GM12875 (cell line): ENCODE results near the gene VHLL.
A peak's percentile ranks its signal among the peaks of the same experiment; 100 is the strongest.

Experiments used
- H3K4me3 ChIP-seq: one replicate; pipeline ENCODE4 v1.5.1; 2011; ENCODE audit warnings: low read depth, low read length, control low read depth
- CTCF ChIP-seq: IDR thresholded peaks from 2 replicates; pipeline ENCODE4 v1.5.1; 2011; ENCODE audit warnings: low read depth, mild to moderate bottlenecking, control low read depth, inconsistent platforms, low read length, moderate library complexity, borderline replicate concordance; ENCODE audit not compliant: insufficient read depth

Gene VHLL

GRCh38 chr1:156282479-156283222, 16.5 kb downstream of the VHLL start, which contains the start of gene SMG5:
Gene SMG5 (minus strand): TSS chr1:156282825. CDS start chr1:156282680, 145 bp downstream.
- TF ChIP-seq CTCF: no peak
- H3K4me3 ChIP-seq: peak within 1 kb of the TSS; percentile 91

- H3K4me3 ChIP-seq: peak overlapping the region; percentile 91
- no peak for TF ChIP-seq CTCF
Measured at GRCh38 chr1:156281693-156282478, 17.2 kb downstream of the VHLL start.

- H3K4me3 ChIP-seq: peak overlapping the region; percentile 91
- TF ChIP-seq CTCF: peak; percentile 26; the same call in 1 of the 2 replicates
Measured at GRCh38 chr1:156281281-156281680, 17.8 kb downstream of the VHLL start.

GRCh38 chr1:156279837-156280236, 19.3 kb downstream of the VHLL start:
- no peak for TF ChIP-seq CTCF
- no peak overlapping the region for H3K4me3 ChIP-seq

- H3K4me3 ChIP-seq: no peak overlapping the region
- no peak for TF ChIP-seq CTCF
Measured at GRCh38 chr1:156276966-156277381, 22.1 kb downstream of the VHLL start.

- no peak overlapping the region for H3K4me3 ChIP-seq
- TF ChIP-seq CTCF: no peak
Measured at GRCh38 chr1:156276532-156276931, 22.6 kb downstream of the VHLL start.
